Measurements from ENCODE around the gene SLC16A10. TPM values are rescaled to one million over a fixed set of nuclear protein-coding genes. Genes with fewer than 3 reads are reported as not detected.
A peak's percentile ranks its signal among the peaks of the same experiment; 100 is the strongest.
"Not testable (repeated sequence)": the region's sequence is repeated elsewhere in the genome, so short reads cannot be mapped to it uniquely, and the experiment has no call there.

SLC16A10 gene
- total RNA-seq, 3 donors from 2014 or later, result 4.1 to 6.0 (median 5.8) TPM

GRCh38 chr6:111252726-111253125, 165.4 kb downstream of the SLC16A10 start:
- ATAC-seq, result no peak
- Mint-ChIP-seq H3K27me3 (ENCODE audit: low read depth) (peaks cover 7% of the 10 kb centered on the region), H3K4me1 (ENCODE audit: low read depth) (no peaks in the 10 kb centered on the region), H3K9me3 (no peaks in the 10 kb centered on the region), H3K4me3 (no peak overlapping the region), H3K36me3 (ENCODE audit: insufficient read depth) (no peaks in the 10 kb centered on the region)
- no peak for DNase-seq

- peaks cover 7% of the 10 kb centered on the region for H3K27me3 Mint-ChIP-seq (ENCODE audit: low read depth)
- no peak for ATAC-seq
- peaks cover 8% of the 10 kb centered on the region for H3K4me1 Mint-ChIP-seq (ENCODE audit: low read depth)
- H3K36me3 Mint-ChIP-seq (ENCODE audit: insufficient read depth), result no peaks in the 10 kb centered on the region
- no peaks in the 10 kb centered on the region for H3K9me3 Mint-ChIP-seq
- no peak overlapping the region for H3K4me3 Mint-ChIP-seq
- DNase-seq, result no peak
Measured at GRCh38 chr6:111254004-111254778, 166.9 kb downstream of the SLC16A10 start.

GRCh38 chr6:111254779-111255166, 167.5 kb downstream of the SLC16A10 start:
- no peak for DNase-seq
- no peak for ATAC-seq
- Mint-ChIP-seq H3K9me3 (no peaks in the 10 kb centered on the region), H3K36me3 (ENCODE audit: insufficient read depth) (no peaks in the 10 kb centered on the region), H3K4me3 (no peak overlapping the region), H3K27me3 (ENCODE audit: low read depth) (peaks cover 7% of the 10 kb centered on the region), H3K4me1 (ENCODE audit: low read depth) (peaks cover 8% of the 10 kb centered on the region)

- H3K4me1 Mint-ChIP-seq (ENCODE audit: low read depth), result peaks cover 17% of the 10 kb centered on the region
- not testable (repeated sequence) for ATAC-seq; H3K9me3 Mint-ChIP-seq; DNase-seq; H3K36me3 Mint-ChIP-seq (ENCODE audit: insufficient read depth); H3K4me3 Mint-ChIP-seq; H3K27me3 Mint-ChIP-seq (ENCODE audit: low read depth)
Measured at GRCh38 chr6:111255838-111256237, 168.5 kb downstream of the SLC16A10 start.

GRCh38 chr6:111256646-111257045, 169.3 kb downstream of the SLC16A10 start:
- Mint-ChIP-seq H3K27me3 (ENCODE audit: low read depth) (peaks cover 7% of the 10 kb centered on the region), H3K4me3 (no peak overlapping the region), H3K4me1 (ENCODE audit: low read depth) (peaks cover 21% of the 10 kb centered on the region), H3K9me3 (no peaks in the 10 kb centered on the region), H3K36me3 (ENCODE audit: insufficient read depth) (no peaks in the 10 kb centered on the region)
- no peak for ATAC-seq
- no peak for DNase-seq

- Mint-ChIP-seq H3K4me3 (no peak overlapping the region), H3K36me3 (ENCODE audit: insufficient read depth) (no peaks in the 10 kb centered on the region), H3K4me1 (ENCODE audit: low read depth) (peaks cover 28% of the 10 kb centered on the region), H3K27me3 (ENCODE audit: low read depth) (peaks cover 7% of the 10 kb centered on the region), H3K9me3 (no peaks in the 10 kb centered on the region)
- ATAC-seq (no peak), DNase-seq (no peak)
Measured at GRCh38 chr6:111258010-111258409, 170.7 kb downstream of the SLC16A10 start.

- H3K9me3 Mint-ChIP-seq, result no peaks in the 10 kb centered on the region
- H3K36me3 Mint-ChIP-seq (ENCODE audit: insufficient read depth), result peaks cover 1% of the 10 kb centered on the region
- ATAC-seq, result peak in 1 of 2 donors; percentile 5
Measured at GRCh38 chr6:111258615-111259088, 171.3 kb downstream of the SLC16A10 start.

GRCh38 chr6:111259089-111259831, 172.0 kb downstream of the SLC16A10 start:
- DNase-seq (peak; percentile 99), ATAC-seq (peak; percentile 96 to 97)
- H3K36me3 Mint-ChIP-seq (ENCODE audit: insufficient read depth), result peaks cover 5% of the 10 kb centered on the region
- no peaks in the 10 kb centered on the region for H3K9me3 Mint-ChIP-seq
- peaks cover 7% of the 10 kb centered on the region for H3K27me3 Mint-ChIP-seq (ENCODE audit: low read depth)
- H3K4me1 Mint-ChIP-seq (ENCODE audit: low read depth), result peaks cover 36% of the 10 kb centered on the region
- peak overlapping the region; percentile 81 for H3K4me3 Mint-ChIP-seq

More at GRCh38 chr6:111258615-111259088, 171.3 kb downstream of the SLC16A10 start:
- Mint-ChIP-seq H3K27me3 (ENCODE audit: low read depth) (peaks cover 7% of the 10 kb centered on the region), H3K4me1 (ENCODE audit: low read depth) (peaks cover 30% of the 10 kb centered on the region), H3K4me3 (peak overlapping the region; percentile 81)
- no peak for DNase-seq

GRCh38 chr6:111260570-111261298, 173.4 kb downstream of the SLC16A10 start:
- Mint-ChIP-seq H3K36me3 (ENCODE audit: insufficient read depth) (peaks cover 6% of the 10 kb centered on the region), H3K9me3 (no peaks in the 10 kb centered on the region), H3K27me3 (ENCODE audit: low read depth) (peaks cover 2% of the 10 kb centered on the region), H3K4me1 (ENCODE audit: low read depth) (peaks cover 36% of the 10 kb centered on the region), H3K4me3 (peak overlapping the region; percentile 81)
- no peak for DNase-seq
- ATAC-seq, result no peak

- Mint-ChIP-seq H3K27me3 (ENCODE audit: low read depth) (no peaks in the 10 kb centered on the region), H3K4me1 (ENCODE audit: low read depth) (peaks cover 46% of the 10 kb centered on the region), H3K4me3 (no peak overlapping the region), H3K36me3 (ENCODE audit: insufficient read depth) (peaks cover 31% of the 10 kb centered on the region), H3K9me3 (no peaks in the 10 kb centered on the region)
- no peak for DNase-seq
- ATAC-seq, result peak; percentile 39 to 47
Measured at GRCh38 chr6:111263837-111264236, 176.5 kb downstream of the SLC16A10 start.

GRCh38 chr6:111265842-111266241, 178.5 kb downstream of the SLC16A10 start:
- no peak overlapping the region for H3K4me3 Mint-ChIP-seq
- H3K4me1 Mint-ChIP-seq (ENCODE audit: low read depth), result peaks cover 35% of the 10 kb centered on the region
- DNase-seq, result no peak
- no peaks in the 10 kb centered on the region for H3K9me3 Mint-ChIP-seq
- no peaks in the 10 kb centered on the region for H3K27me3 Mint-ChIP-seq (ENCODE audit: low read depth)
- peaks cover 38% of the 10 kb centered on the region for H3K36me3 Mint-ChIP-seq (ENCODE audit: insufficient read depth)
- no peak for ATAC-seq

GRCh38 chr6:111266276-111266675, 179.0 kb downstream of the SLC16A10 start:
- peaks cover 38% of the 10 kb centered on the region for H3K36me3 Mint-ChIP-seq (ENCODE audit: insufficient read depth)
- no peaks in the 10 kb centered on the region for H3K9me3 Mint-ChIP-seq
- ATAC-seq, result no peak

GRCh38 chr6:111267764-111268333, 180.5 kb downstream of the SLC16A10 start:
- ATAC-seq (no peak), DNase-seq (no peak)
- Mint-ChIP-seq H3K36me3 (ENCODE audit: insufficient read depth) (peaks cover 40% of the 10 kb centered on the region), H3K4me1 (ENCODE audit: low read depth) (peaks cover 25% of the 10 kb centered on the region), H3K27me3 (ENCODE audit: low read depth) (no peaks in the 10 kb centered on the region), H3K4me3 (no peak overlapping the region), H3K9me3 (peaks cover under 1% of the 10 kb centered on the region)

More at GRCh38 chr6:111266276-111266675, 179.0 kb downstream of the SLC16A10 start:
- DNase-seq, result no peak
- Mint-ChIP-seq H3K4me3 (no peak overlapping the region), H3K27me3 (ENCODE audit: low read depth) (no peaks in the 10 kb centered on the region), H3K4me1 (ENCODE audit: low read depth) (peaks cover 31% of the 10 kb centered on the region)
